ENCODE results near the gene WDR6.

DNA sequence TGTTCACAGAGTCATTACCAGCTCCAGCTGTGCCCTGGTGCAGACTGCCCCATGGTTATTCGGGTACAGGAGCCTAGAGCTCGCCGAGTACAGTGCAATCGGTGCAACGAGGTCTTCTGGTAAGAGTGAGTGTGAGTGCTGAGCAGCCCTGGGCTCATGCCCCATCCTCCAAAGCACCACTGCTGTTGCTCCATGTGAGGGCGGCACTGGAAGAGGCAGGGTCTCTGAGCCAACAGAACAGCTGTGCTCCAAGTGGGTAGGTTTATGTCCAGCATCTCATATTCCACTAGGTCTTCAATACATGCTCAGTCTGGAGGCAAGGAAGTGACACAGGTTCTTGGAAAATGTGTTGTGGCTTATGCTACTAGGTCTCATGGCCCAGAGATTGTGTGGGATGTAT, 36.6 kb upstream of the WDR6 start:
- TF ChIP-seq GATA2 (IDR thresholded peaks at IDR 0.05; ENCODE audit: low read depth, low read length) (no peak), GATA3 (IDR thresholded peaks at IDR 0.05; ENCODE audit: low read depth, low read length) (no peak)
